HK-2 (cell line): ENCODE results near the gene JAKMIP3.

Experiments used
- DNase-seq: peaks from one replicate; pipeline ENCODE4 v3.0.0-alpha.2; 2018; ENCODE audit not compliant: unreplicated experiment

JAKMIP3 gene

GRCh38 chr10:132065491-132066105 is at the start of gene JAKMIP3:
JAKMIP3 (plus strand) TSS chr10:132065946; CDS start chr10:132104809, 38,863 bp downstream.
- peak; percentile 69 for DNase-seq

- DNase-seq = no peak
Observed at GRCh38 chr10:132016514-132016913, 49.2 kb upstream of the JAKMIP3 start.

- DNase-seq = no peak
Observed at GRCh38 chr10:132018446-132018845, 47.3 kb upstream of the JAKMIP3 start.

GRCh38 chr10:132019366-132019765 is 46.4 kb upstream of the JAKMIP3 start:
- DNase-seq = no peak

- no peak for DNase-seq
Observed at GRCh38 chr10:132020456-132020855, 45.3 kb upstream of the JAKMIP3 start.

GRCh38 chr10:132021046-132021445 is 44.7 kb upstream of the JAKMIP3 start:
- DNase-seq = no peak

- no peak for DNase-seq
Observed at GRCh38 chr10:132021504-132022143, 44.1 kb upstream of the JAKMIP3 start.

- DNase-seq = no peak
Observed at GRCh38 chr10:132022241-132022640, 43.5 kb upstream of the JAKMIP3 start.

GRCh38 chr10:132023092-132023811 is 42.5 kb upstream of the JAKMIP3 start:
- peak; percentile 86 for DNase-seq

GRCh38 chr10:132027423-132027983 is 38.2 kb upstream of the JAKMIP3 start:
- no peak for DNase-seq

- no peak for DNase-seq
Observed at GRCh38 chr10:132028706-132029105, 37.0 kb upstream of the JAKMIP3 start.

- DNase-seq = no peak
Observed at GRCh38 chr10:132030898-132031463, 34.8 kb upstream of the JAKMIP3 start.

GRCh38 chr10:132033632-132034031 is 32.1 kb upstream of the JAKMIP3 start:
- no peak for DNase-seq

GRCh38 chr10:132035476-132035875 is 30.3 kb upstream of the JAKMIP3 start:
- no peak for DNase-seq

- no peak for DNase-seq
Observed at GRCh38 chr10:132036153-132036886, 29.4 kb upstream of the JAKMIP3 start.

GRCh38 chr10:132036887-132037675 is 28.7 kb upstream of the JAKMIP3 start:
- no peak for DNase-seq

GRCh38 chr10:132037676-132037975 is 28.1 kb upstream of the JAKMIP3 start:
- no peak for DNase-seq

- DNase-seq = no peak
Observed at GRCh38 chr10:132039371-132039770, 26.4 kb upstream of the JAKMIP3 start.

GRCh38 chr10:132040046-132040445 is 25.7 kb upstream of the JAKMIP3 start:
- DNase-seq = no peak

- DNase-seq = no peak
Observed at GRCh38 chr10:132041340-132041739, 24.4 kb upstream of the JAKMIP3 start.
